ENCODE measurements around the gene CACNA1B.

DNA sequence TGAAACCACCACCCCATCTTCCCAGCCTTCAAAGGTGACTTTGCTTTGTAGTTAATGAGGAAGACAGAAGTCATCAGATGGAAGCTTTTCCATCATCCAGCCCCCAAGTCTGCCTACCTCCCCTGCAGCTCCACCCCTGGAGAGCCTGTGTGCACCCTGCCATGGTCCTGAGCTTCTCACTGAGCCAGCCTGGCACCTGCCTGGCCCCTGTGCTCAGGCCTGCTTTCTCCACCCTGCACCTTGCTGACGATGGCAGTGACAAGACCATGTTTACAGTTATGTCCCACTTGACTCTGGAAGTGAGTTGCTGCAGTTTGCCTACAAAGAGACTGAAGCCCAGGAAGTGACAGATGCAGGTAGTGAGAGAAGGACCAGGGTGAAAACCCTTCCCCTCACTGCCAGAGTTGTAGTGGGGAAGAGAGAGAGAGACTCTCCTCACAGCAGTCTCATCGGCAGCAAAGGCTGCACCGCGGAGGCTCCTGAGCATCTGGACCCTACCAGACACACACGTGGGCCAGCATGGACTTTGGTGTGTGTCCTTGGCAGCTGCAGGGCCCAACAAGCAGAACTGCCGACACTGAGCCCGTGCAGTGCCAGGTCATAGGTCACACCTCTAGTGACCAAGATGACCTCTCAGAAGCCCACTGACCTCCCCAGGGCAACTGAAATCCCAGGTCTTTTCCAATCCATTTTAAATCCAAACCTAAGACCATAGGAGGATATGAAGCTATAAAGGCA, 107.1 kb downstream of the CACNA1B start:
- TF ChIP-seq POLR2AphosphoS5 (IDR thresholded peaks at IDR 0.05; ENCODE audit: low read depth, low read length) (no peak), TAF1 (IDR thresholded peaks at IDR 0.05; ENCODE audit: low read depth, low read length) (no peak), POLR2A (IDR thresholded peaks at IDR 0.05; ENCODE audit: low read depth, low read length) (no peak), SPI1 (IDR thresholded peaks at IDR 0.05; ENCODE audit: low read depth, low read length) (no peak)

All from GM12891 (cell line).